PC-3 (cell line): Measurements from ENCODE around the gene WDR26. TPM values are rescaled to one million over a fixed set of nuclear protein-coding genes. Genes with fewer than 3 reads are reported as not detected.

Source experiments
- ATAC-seq: fragments of 200-7000 bp; cut with Tn5 transposase; 2 replicates; pipeline ENCODE4 v1.9.1; 2020; ENCODE audit warnings: mild to moderate bottlenecking, moderate library complexity
- BruUV-seq: library from RNA; stranded (reverse); fragments of 400-500 nt; replicated peaks from 2 replicates; lab custom pipeline; 2021; lab: Mats Ljungman, UMichigan
- CTCF ChIA-PET: fragments of 300-600 bp; sonication (Branson Sonifier 250); formaldehyde crosslinking; loops from one replicate; lab custom pipeline; 2022; ENCODE audit warnings: antibody characterized with exemption; lab: Charles Lee
- POLR2A ChIA-PET: fragments of 300-600 bp; sonication (Branson Sonifier 250); formaldehyde crosslinking; loops from one replicate; lab custom pipeline; 2022; ENCODE audit warnings: antibody characterized with exemption; ENCODE audit not compliant: unreplicated experiment; lab: Charles Lee
- DNase-seq: peaks from one replicate; pipeline ENCODE4 v3.0.0-alpha.2; 2015
- H2AFZ ChIP-seq: fragments of 300-600 bp; sonication (generic); 2 replicates; pipeline ENCODE4 v1.6.0; 2016; ENCODE audit warnings: antibody characterized with exemption, low read length
- H3F3A ChIP-seq: fragments of 300-600 bp; sonication (generic); one replicate; pipeline ENCODE4 v1.6.0; 2017; ENCODE audit warnings: antibody characterized with exemption, low read length, control low read depth, mild to moderate bottlenecking; ENCODE audit not compliant: unreplicated experiment
- H3K27ac ChIP-seq: fragments of 300-600 bp; sonication (generic); 2 replicates; pipeline ENCODE4 v1.5.1; 2016; ENCODE audit warnings: mild to moderate bottlenecking, low read length
- H3K27me3 ChIP-seq: fragments of 300-600 bp; sonication (generic); 2 replicates; pipeline ENCODE4 v1.6.1; 2016; ENCODE audit warnings: low read length, mixed read lengths
- H3K36me3 ChIP-seq: fragments of 300-600 bp; sonication (generic); 2 replicates; pipeline ENCODE4 v1.6.1; 2016; ENCODE audit warnings: low read depth, mixed run types, low read length, mixed read lengths
- H3K4me1 ChIP-seq: fragments of 300-600 bp; sonication (generic); 2 replicates; pipeline ENCODE4 v1.5.1; 2016; ENCODE audit warnings: low read length; ENCODE audit not compliant: insufficient read depth
- H3K4me2 ChIP-seq: fragments of 300-600 bp; sonication (generic); 2 replicates; pipeline ENCODE4 v1.6.0; 2016; ENCODE audit warnings: low read length
- H3K4me3 ChIP-seq: fragments of 300-600 bp; sonication (generic); 2 replicates; pipeline ENCODE4 v1.5.1; 2016; ENCODE audit warnings: mild to moderate bottlenecking, low read length, mixed read lengths
- H3K79me2 ChIP-seq: fragments of 300-600 bp; sonication (generic); 2 replicates; pipeline ENCODE4 v1.6.1; 2017; ENCODE audit warnings: low read length, mixed read lengths
- H3K9ac ChIP-seq: fragments of 300-600 bp; sonication (generic); 2 replicates; pipeline ENCODE4 v1.6.0; 2016; ENCODE audit warnings: mild to moderate bottlenecking, low read length
- H3K9me2 ChIP-seq: fragments of 300-600 bp; sonication (generic); replicated peaks from 2 replicates; pipeline ENCODE4 v1.6.1; 2016; ENCODE audit warnings: mixed run types, low read length, mixed read lengths
- H3K9me3 ChIP-seq: fragments of 300-600 bp; sonication (generic); 2 replicates; pipeline ENCODE4 v1.6.1; 2016; ENCODE audit warnings: low read length, mixed read lengths
- H4K20me1 ChIP-seq: fragments of 300-600 bp; sonication (generic); 2 replicates; pipeline ENCODE4 v1.6.1; 2016; ENCODE audit warnings: low read length, mixed read lengths
- EZH2 ChIP-seq: fragments of 300-600 bp; sonication (generic); IDR thresholded peaks from one replicate; pipeline ENCODE4 v1.6.1; 2017; ENCODE audit warnings: antibody characterized with exemption, mild to moderate bottlenecking, low read length; ENCODE audit not compliant: unreplicated experiment
- EZH2phosphoT487 ChIP-seq: fragments of 300-600 bp; sonication (generic); IDR thresholded peaks from 2 replicates; pipeline ENCODE4 v1.6.1; 2018; ENCODE audit warnings: mild to moderate bottlenecking, antibody characterized with exemption, low read length, borderline replicate concordance
- intact Hi-C: fragments of 100-400 bp; cut with micrococcal nuclease; formaldehyde crosslinking; loops from 2 replicates; pipeline ENCODE4 v1.9.0; 2023
- total RNA-seq: library from RNA; depleted of rRNA; stranded (reverse); fragments of >200 nt; gene quantifications from 2 replicates; pipeline ENCODE4 v1.2.3, GENCODE V29; 2014
- TF ChIP-seq, protein P1 (sequence below): fragments of 300-600 bp; sonication (generic); conservative IDR thresholded peaks from 2 replicates; pipeline ENCODE4 v1.5.1; 2017; ENCODE audit warnings: antibody characterized with exemption, low read depth, mild to moderate bottlenecking, low read length

Gene WDR26
- total RNA-seq, 1 experiment from 2014 or later = 40.7 TPM

DNA sequence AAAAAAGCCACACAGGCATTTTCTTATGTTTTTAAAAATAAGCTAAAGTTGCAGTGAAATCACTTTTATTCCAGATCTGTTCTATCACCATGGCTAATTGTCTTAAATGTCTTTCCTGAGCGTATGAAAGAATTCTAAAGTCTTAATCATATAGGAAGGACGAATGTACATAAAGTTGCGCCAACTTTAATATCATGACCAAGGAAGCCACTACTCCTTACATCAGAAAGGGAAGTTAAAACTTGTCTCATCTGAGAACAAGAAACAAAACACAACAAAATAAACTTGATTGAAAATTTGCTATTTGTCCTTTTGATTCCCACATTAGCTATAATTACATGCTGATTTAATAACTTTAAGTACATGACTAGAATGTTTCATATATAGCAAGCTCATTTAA lies 51.4 kb downstream of the WDR26 start:
- Histone ChIP-seq H3K4me2 (no peak overlapping the region), H2AFZ (no peak overlapping the region), H3K36me3 (peaks cover 33% of the 10 kb centered on the region; the same call in 1 of the 2 replicates), H3K4me1 (no peaks in the 10 kb centered on the region), H3K9me3 (no peaks in the 10 kb centered on the region), H3F3A (no peaks in the 10 kb centered on the region), H4K20me1 (no peaks in the 10 kb centered on the region), H3K4me3 (no peak overlapping the region), H3K27me3 (no peaks in the 10 kb centered on the region), H3K9ac (no peak overlapping the region), H3K79me2 (no peaks in the 10 kb centered on the region), H3K9me2 (no peaks in the 10 kb centered on the region), H3K27ac (no peak overlapping the region)
- BruUV-seq = no TSS peak
- no peak for DNase-seq
- CTCF ChIA-PET = interaction anchor here (0.7 kb wide), 1 partner anchor 71 kb away, joined by 4 read pairs; no protein-coding TSS in a partner anchor
- no peak for ATAC-seq
- intact Hi-C loops = loop anchor here (5.0 kb wide), 1 partner anchor 74 kb away; no protein-coding TSS in a partner anchor
- POLR2A ChIA-PET = no interaction called here
- TF ChIP-seq EZH2phosphoT487 (no peak), EZH2 (no peak)
- TF ChIP-seq, protein P1, sequence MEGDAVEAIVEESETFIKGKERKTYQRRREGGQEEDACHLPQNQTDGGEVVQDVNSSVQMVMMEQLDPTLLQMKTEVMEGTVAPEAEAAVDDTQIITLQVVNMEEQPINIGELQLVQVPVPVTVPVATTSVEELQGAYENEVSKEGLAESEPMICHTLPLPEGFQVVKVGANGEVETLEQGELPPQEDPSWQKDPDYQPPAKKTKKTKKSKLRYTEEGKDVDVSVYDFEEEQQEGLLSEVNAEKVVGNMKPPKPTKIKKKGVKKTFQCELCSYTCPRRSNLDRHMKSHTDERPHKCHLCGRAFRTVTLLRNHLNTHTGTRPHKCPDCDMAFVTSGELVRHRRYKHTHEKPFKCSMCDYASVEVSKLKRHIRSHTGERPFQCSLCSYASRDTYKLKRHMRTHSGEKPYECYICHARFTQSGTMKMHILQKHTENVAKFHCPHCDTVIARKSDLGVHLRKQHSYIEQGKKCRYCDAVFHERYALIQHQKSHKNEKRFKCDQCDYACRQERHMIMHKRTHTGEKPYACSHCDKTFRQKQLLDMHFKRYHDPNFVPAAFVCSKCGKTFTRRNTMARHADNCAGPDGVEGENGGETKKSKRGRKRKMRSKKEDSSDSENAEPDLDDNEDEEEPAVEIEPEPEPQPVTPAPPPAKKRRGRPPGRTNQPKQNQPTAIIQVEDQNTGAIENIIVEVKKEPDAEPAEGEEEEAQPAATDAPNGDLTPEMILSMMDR = no peak

DNA sequence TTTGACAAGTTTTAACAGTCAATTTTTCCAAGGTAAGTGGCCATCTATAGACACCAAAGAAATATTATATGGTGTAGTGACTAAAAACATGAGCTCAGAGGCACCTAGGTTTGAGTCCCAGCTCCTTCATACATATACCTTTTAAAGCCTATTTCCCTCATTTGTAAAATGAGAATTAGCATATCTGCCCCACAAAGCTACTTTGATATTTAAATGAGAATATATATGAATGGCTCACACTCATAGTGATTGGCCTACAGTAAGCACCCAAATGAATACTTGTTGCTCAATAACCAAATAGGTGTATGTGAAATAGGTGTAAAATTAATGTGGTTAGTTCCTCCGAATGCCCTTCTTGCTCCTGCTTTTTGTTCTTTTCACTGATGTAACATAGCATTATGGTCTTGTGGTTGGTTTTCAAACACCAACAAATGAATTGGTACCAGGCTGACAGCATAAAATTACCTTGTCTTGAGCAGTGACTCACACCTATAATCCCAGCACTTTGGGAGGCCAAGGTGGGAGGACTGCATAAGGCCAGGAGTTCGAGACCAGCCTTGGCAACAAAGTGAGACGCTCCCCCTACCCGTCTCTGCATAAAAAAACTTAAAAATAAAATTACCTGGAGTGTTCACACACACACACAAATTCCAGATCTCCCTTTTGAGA lies 52.6 kb downstream of the WDR26 start:
- no peak for ATAC-seq
- ChIA-PET CTCF (no interaction called here), POLR2A (interaction anchor here (0.7 kb wide), 1 partner anchor 75 kb away, joined by 3 read pairs; no protein-coding TSS in a partner anchor)

More for the DNA sequence above, 52.6 kb downstream of the WDR26 start:
- intact Hi-C loops = loop anchor here (5.0 kb wide), 1 partner anchor 75 kb away; no protein-coding TSS in a partner anchor
- no peak overlapping the region for H2AFZ ChIP-seq
- no peak overlapping the region for H3K4me3 ChIP-seq
- H3K9me3 ChIP-seq = no peaks in the 10 kb centered on the region
- BruUV-seq = no TSS peak
- H3K9me2 ChIP-seq = no peaks in the 10 kb centered on the region
- H3K4me2 ChIP-seq = no peak overlapping the region
- peaks cover 25% of the 10 kb centered on the region; the same call in 1 of the 2 replicates for H3K36me3 ChIP-seq
- DNase-seq = no peak
- H3K27me3 ChIP-seq = no peaks in the 10 kb centered on the region
- no peak overlapping the region for H3K9ac ChIP-seq
- peaks cover 12% of the 10 kb centered on the region for H3K4me1 ChIP-seq
- no peaks in the 10 kb centered on the region for H4K20me1 ChIP-seq
- TF ChIP-seq, protein P1 = no peak
- TF ChIP-seq EZH2 = no peak
- TF ChIP-seq EZH2phosphoT487 = no peak
- H3K79me2 ChIP-seq = no peaks in the 10 kb centered on the region
- H3K27ac ChIP-seq = no peak overlapping the region
- H3F3A ChIP-seq = no peaks in the 10 kb centered on the region
